Parathyroid adenoma (tissue), 2 donors: ENCODE results near the gene PLET1.

Experiments
- H2AFZ ChIP-seq: fragments of 300-600 bp; sonication (generic); one replicate; pipeline ENCODE4 v1.7.0; 2017; ENCODE audit warnings: antibody characterized with exemption, mild to moderate bottlenecking
- H3K27ac ChIP-seq: fragments of 300-600 bp; sonication (generic); one replicate; pipeline ENCODE4 v1.7.0; 2017
- H3K27me3 ChIP-seq: fragments of 300-600 bp; sonication (generic); one replicate; pipeline ENCODE4 v1.7.0; 2017; ENCODE audit warnings: low read length; ENCODE audit not compliant: control insufficient read depth, insufficient read depth
- H3K36me3 ChIP-seq: fragments of 300-600 bp; sonication (generic); one replicate; pipeline ENCODE4 v1.7.0; 2017; ENCODE audit warnings: low read length; ENCODE audit not compliant: control insufficient read depth, insufficient read depth
- H3K4me1 ChIP-seq: fragments of 300-600 bp; sonication (generic); one replicate; pipeline ENCODE4 v1.7.0; 2017; ENCODE audit warnings: control low read depth
- H3K4me2 ChIP-seq: fragments of 300-600 bp; sonication (generic); one replicate; pipeline ENCODE4 v1.7.0; 2017; ENCODE audit warnings: low read length
- H3K4me3 ChIP-seq: fragments of 300-600 bp; sonication (generic); one replicate; pipeline ENCODE4 v1.7.0; 2017; ENCODE audit warnings: low read depth, low read length
- H3K79me2 ChIP-seq: fragments of 300-600 bp; sonication (generic); one replicate; pipeline ENCODE4 v1.7.0; 2017; ENCODE audit warnings: control low read depth
- H3K9ac ChIP-seq: fragments of 300-600 bp; sonication (generic); one replicate; pipeline ENCODE4 v1.7.0; 2017; ENCODE audit warnings: mild to moderate bottlenecking
- H3K9me3 ChIP-seq: fragments of 300-600 bp; sonication (generic); one replicate; pipeline ENCODE4 v1.7.0; 2017; ENCODE audit warnings: low read length; ENCODE audit not compliant: control insufficient read depth
- TF ChIP-seq, protein P1 (sequence below): fragments of 300-600 bp; sonication (generic); IDR thresholded peaks from one replicate; pipeline ENCODE4 v1.7.0; 2017; ENCODE audit warnings: antibody characterized with exemption, mild to moderate bottlenecking
- donor health status: primary hyperparathyroidism.

Gene PLET1

DNA sequence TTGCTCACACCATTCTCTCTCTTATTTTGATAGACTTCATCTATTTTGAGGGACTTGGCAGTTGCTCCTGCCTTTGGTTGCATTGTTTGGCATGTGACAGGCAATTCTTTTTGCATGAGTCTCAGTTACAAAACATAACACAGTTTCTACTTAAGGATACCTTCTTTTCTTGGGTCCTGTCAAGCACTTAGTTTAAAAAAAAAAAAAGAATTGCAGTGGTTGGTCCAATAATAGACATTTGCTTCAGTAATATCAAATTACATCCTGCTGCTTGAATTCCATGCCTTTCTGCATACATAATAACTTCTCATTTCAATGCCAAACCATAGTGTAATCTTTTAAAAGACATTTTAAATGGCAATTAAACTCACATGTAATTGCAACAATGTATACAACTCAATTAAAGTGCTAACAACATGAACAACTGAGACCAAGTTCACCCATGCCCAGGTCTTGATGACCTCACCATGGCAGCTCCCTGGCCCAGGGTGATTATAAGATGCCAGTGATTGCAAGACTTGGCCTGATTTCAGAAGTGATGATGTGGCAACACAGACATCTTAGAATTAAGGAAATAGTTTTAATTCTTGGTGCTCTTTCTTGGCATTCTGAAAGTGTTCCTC, 32.2 kb upstream of the PLET1 start:
- H3K4me2 ChIP-seq: no peak overlapping the region
- no peaks in the 10 kb centered on the region for H3K9me3 ChIP-seq
- no peak overlapping the region for H3K4me3 ChIP-seq
- no peaks in the 10 kb centered on the region for H3K79me2 ChIP-seq
- no peak overlapping the region for H3K27ac ChIP-seq
- no peaks in the 10 kb centered on the region for H3K36me3 ChIP-seq
- no peaks in the 10 kb centered on the region for H3K27me3 ChIP-seq
- H3K4me1 ChIP-seq: no peaks in the 10 kb centered on the region
- H2AFZ ChIP-seq: no peak overlapping the region
- no peak overlapping the region for H3K9ac ChIP-seq
- TF ChIP-seq, protein P1, sequence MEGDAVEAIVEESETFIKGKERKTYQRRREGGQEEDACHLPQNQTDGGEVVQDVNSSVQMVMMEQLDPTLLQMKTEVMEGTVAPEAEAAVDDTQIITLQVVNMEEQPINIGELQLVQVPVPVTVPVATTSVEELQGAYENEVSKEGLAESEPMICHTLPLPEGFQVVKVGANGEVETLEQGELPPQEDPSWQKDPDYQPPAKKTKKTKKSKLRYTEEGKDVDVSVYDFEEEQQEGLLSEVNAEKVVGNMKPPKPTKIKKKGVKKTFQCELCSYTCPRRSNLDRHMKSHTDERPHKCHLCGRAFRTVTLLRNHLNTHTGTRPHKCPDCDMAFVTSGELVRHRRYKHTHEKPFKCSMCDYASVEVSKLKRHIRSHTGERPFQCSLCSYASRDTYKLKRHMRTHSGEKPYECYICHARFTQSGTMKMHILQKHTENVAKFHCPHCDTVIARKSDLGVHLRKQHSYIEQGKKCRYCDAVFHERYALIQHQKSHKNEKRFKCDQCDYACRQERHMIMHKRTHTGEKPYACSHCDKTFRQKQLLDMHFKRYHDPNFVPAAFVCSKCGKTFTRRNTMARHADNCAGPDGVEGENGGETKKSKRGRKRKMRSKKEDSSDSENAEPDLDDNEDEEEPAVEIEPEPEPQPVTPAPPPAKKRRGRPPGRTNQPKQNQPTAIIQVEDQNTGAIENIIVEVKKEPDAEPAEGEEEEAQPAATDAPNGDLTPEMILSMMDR: no peak

DNA sequence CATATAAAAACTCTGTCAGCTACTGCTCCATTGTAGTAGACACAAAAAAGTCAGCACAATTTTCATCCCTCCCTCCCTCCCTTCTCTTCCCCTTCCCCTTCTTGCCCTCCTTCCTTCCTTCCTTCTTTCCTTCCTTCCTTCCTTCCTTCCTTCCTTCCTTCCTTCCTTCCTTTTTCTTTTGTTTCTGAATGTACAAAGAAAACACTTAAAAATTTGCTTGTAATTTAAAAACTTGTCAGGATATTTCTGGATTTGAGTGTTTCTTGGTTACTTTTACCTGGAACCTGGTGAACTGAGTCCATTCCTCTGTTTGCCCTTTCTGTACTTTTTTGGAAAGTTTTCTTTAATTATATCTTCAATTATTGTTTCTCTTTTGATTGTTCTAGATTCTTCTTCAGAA, 31.5 kb upstream of the PLET1 start:
- no peak overlapping the region for H3K4me2 ChIP-seq
- no peak overlapping the region for H3K4me3 ChIP-seq
- H3K4me1 ChIP-seq: no peaks in the 10 kb centered on the region
- no peaks in the 10 kb centered on the region for H3K79me2 ChIP-seq
- H3K27me3 ChIP-seq: no peaks in the 10 kb centered on the region
- H3K9me3 ChIP-seq: no peaks in the 10 kb centered on the region
- H3K27ac ChIP-seq: no peak overlapping the region
- no peak overlapping the region for H2AFZ ChIP-seq
- TF ChIP-seq, protein P1: no peak
- no peaks in the 10 kb centered on the region for H3K36me3 ChIP-seq
- H3K9ac ChIP-seq: no peak overlapping the region

DNA sequence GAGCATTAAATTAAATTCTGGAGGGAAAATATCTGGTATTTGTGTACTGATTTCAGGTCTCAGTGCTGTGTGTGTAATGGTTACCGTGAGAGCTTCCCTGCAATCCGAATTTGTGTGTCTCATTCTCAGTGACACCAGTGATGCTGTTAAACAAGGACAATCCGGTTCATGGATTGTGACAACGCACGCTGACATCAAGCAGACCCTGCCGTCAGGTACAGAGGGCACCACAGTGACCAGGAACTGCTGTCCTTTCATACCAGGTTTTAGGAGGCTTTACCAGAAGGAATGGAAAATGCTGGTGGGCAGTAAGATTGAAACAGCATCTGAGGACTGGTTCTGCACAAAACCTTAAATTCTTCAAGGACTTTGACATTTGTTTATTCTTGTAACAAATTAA, 30.5 kb upstream of the PLET1 start:
- no peaks in the 10 kb centered on the region for H3K4me1 ChIP-seq
- no peaks in the 10 kb centered on the region for H3K36me3 ChIP-seq
- no peaks in the 10 kb centered on the region for H3K79me2 ChIP-seq
- no peak overlapping the region for H2AFZ ChIP-seq
- no peak overlapping the region for H3K9ac ChIP-seq
- no peaks in the 10 kb centered on the region for H3K9me3 ChIP-seq
- no peak overlapping the region for H3K27ac ChIP-seq
- H3K4me3 ChIP-seq: no peak overlapping the region
- H3K27me3 ChIP-seq: no peaks in the 10 kb centered on the region
- no peak overlapping the region for H3K4me2 ChIP-seq
- TF ChIP-seq, protein P1: no peak

DNA sequence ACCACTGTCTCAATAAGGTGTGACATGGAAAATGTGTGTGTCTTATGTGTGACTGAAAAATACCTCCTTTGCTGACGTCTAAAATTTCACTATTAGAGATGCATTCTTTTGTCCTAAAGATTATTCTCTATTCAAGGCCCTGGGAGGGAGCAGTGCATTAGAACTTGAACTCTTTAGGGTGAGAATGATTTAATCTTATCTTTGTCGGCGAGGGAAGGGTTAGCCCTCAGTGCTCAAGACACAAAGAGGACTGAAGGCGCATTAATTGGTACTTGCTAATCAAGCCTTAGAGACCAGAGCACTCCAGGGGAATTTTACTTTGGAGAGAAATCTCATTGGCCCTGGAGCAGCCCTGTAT, 29.8 kb upstream of the PLET1 start:
- Histone ChIP-seq H3K4me1 (no peaks in the 10 kb centered on the region), H3K79me2 (no peaks in the 10 kb centered on the region), H3K4me3 (peak overlapping the region; percentile 47), H3K27me3 (no peaks in the 10 kb centered on the region), H3K27ac (no peak overlapping the region), H3K9me3 (no peaks in the 10 kb centered on the region), H3K36me3 (no peaks in the 10 kb centered on the region), H3K4me2 (peak overlapping the region; percentile 73), H3K9ac (no peak overlapping the region), H2AFZ (peak overlapping the region; percentile 74)
- TF ChIP-seq, protein P1: no peak
